Measurements from ENCODE around the gene DARS1.

Gene DARS1

DNA sequence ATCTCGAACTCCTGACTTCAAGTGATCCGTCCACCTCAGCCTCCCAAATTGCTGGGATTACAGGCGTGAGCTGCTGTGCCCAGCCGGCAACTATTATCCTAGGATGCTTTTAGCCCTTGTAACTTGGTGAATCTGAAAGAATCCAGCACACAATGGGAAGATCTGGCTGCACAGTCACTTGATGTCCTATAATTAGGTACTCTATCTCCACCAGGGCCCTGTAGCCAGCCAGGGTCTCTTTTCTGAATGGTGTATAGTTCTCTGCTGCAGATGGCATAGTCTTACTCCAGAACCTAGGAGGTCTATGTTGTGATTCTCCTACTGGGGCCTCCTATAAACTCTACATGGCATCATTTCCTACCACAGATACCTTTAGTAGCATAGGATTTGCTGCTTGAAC, 95.3 kb downstream of the DARS1 start:
- TF ChIP-seq, protein P1, sequence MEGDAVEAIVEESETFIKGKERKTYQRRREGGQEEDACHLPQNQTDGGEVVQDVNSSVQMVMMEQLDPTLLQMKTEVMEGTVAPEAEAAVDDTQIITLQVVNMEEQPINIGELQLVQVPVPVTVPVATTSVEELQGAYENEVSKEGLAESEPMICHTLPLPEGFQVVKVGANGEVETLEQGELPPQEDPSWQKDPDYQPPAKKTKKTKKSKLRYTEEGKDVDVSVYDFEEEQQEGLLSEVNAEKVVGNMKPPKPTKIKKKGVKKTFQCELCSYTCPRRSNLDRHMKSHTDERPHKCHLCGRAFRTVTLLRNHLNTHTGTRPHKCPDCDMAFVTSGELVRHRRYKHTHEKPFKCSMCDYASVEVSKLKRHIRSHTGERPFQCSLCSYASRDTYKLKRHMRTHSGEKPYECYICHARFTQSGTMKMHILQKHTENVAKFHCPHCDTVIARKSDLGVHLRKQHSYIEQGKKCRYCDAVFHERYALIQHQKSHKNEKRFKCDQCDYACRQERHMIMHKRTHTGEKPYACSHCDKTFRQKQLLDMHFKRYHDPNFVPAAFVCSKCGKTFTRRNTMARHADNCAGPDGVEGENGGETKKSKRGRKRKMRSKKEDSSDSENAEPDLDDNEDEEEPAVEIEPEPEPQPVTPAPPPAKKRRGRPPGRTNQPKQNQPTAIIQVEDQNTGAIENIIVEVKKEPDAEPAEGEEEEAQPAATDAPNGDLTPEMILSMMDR (IDR thresholded peaks at IDR 0.05): no peak

DNA sequence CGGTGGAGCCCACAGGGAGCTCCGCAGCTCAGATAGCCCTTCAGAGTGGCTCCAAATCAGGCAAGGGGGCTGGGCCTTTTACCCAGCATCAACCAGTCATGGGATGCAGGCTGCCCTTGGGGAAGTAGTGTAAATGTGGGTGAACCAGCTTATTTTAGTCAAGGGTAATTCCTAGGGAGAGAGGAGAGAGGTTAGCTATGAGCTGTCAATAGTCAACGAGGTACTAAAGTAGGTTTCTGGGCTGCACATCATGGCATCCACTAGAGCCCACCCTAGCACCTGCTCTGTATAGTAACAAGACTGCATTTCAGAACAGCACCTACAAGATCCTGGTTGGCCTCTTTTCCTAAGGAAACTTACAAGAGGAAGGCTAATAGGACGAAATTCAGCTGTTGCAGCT, 99.7 kb downstream of the DARS1 start:
- TF ChIP-seq, protein P1 (IDR thresholded peaks at IDR 0.05): no peak

GRCh38 chr2:135882415-135882814, 103.0 kb downstream of the DARS1 start:
- TF ChIP-seq, protein P1 (IDR thresholded peaks at IDR 0.05): no peak

GRCh38 chr2:135876066-135876711, 109.2 kb downstream of the DARS1 start, which contains the start of gene MCM6:
Gene MCM6 (minus strand): TSS chr2:135876443. CDS start chr2:135876365, 78 bp downstream.
- TF ChIP-seq, protein P1 (IDR thresholded peaks at IDR 0.05): no peak

- TF ChIP-seq, protein P1 (IDR thresholded peaks at IDR 0.05): no peak
Measured at GRCh38 chr2:135875491-135876065, 109.8 kb downstream of the DARS1 start.

DNA sequence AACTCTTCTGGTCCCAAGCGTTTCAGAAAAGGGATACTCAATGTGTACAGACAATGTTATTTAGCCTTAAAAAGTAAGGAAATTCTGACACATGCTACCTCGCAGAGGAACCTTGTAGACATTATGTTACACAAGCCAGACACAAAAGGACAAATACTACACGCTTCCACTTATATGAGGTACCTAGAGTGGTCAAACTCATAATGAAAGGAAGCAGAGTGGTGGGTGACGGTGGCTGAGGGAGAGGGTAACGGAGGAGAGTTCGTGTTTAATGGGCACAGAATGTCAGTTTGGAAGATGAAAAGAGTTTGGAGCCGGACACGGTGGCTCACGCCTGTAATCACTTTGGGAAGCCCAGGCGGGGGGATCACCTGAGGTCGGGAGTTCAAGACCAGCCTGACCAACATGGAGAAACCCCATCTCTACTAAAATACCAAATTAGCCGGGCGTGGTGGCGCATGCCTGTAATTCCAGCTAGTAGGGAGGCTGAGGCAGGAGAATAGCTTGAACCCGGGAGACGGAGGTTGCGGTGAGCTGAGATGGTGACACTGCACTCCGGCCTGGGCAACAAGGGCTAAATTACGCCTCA, 110.6 kb downstream of the DARS1 start:
- TF ChIP-seq, protein P1 (IDR thresholded peaks at IDR 0.05): no peak

DNA sequence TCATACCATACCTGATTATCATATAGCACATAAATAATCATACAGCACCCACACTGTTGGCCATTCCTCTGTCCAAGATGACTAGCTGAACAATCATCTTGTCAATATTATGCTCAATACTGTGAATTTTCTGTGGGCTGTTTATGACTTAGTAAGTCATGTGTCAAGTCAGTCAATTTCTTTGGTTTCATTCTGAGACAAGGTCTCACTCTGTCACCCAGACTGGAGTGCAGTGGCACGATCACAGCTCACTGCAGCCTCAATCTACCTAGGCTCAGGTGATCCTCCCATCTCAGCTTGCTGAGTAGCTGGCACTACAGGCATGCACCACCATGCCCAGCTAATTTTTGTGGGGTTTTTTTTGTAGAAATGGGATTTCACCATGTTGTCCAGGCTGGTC, 114.9 kb downstream of the DARS1 start:
- TF ChIP-seq, protein P1 (IDR thresholded peaks at IDR 0.05): no peak
